ENCODE measurements around the gene ABCB8. TPM values are rescaled to one million over a fixed set of nuclear protein-coding genes. Genes with fewer than 3 reads are reported as not detected.
"Not testable (repeated sequence)": the region's sequence is repeated elsewhere in the genome, so short reads cannot be mapped to it uniquely, and the experiment has no call there.

Gene ABCB8
- total and polyA plus RNA-seq, 2 of the 8 experiments (the other 6 are each of a cell fraction or from before 2014, with no cell fraction given), result 17.7 to 27.0 TPM

DNA sequence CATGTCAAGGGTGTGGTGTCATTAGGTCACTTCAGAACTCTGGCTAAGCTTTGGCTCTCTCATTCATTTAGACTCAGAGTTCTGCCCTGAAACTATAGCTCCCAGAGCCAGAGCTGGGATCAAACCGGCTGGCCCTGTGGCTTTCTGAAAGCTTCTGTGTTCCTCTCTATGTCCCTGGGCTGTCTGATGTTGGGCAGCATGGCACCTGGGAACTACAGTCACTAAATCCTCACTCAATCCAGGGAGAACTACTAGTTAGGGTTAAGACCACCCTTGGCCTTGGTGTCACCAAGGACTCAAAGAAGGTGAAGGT, 17.2 kb upstream of the ABCB8 start (continued):
- TF ChIP-seq POU5F1 (IDR thresholded peaks at IDR 0.05; ENCODE audit: low read depth, low read length), result no peak
- no peak for TF ChIP-seq RBBP5 (IDR thresholded peaks at IDR 0.05; ENCODE audit: borderline replicate concordance, low read depth, low read length)
- no peak for TF ChIP-seq CTBP2 (IDR thresholded peaks at IDR 0.05; ENCODE audit: borderline replicate concordance, insufficient read depth, insufficient read length, low read length)
- TF ChIP-seq CEBPB (IDR thresholded peaks at IDR 0.05; ENCODE audit: low read depth, low read length), result no peak
- no peak for TF ChIP-seq TBP (IDR thresholded peaks at IDR 0.05; ENCODE audit: low read depth, low read length)
- no peak for TF ChIP-seq RXRA (IDR thresholded peaks at IDR 0.05; ENCODE audit: insufficient read depth, low read depth, low read length)
- no peak for TF ChIP-seq SRF (IDR thresholded peaks at IDR 0.05; ENCODE audit: low read depth, low read length)

DNA sequence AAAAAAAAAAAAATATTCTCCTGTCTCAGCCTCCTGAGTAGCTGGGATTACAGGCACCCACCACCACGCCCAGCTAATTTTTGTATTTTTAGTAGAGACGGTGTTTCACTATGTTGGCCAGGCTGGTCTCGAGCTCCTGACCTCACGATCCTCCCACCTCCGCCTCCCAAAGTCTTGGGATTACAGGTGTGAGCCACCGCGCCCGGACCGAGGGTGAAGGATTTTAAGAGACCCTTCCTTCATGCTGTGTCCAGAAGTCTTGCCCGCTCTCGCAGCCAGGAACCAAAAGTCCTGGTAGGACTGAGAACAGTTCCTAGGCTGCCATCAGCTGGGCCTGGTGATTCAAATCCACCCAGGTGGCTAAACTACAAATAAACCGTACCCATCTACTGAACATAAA, 16.6 kb upstream of the ABCB8 start:
- not testable (repeated sequence) for H3K18ac ChIP-seq (ENCODE audit: extremely low read depth, low read length); H2AFZ ChIP-seq (ENCODE audit: low read length); H3K4me2 ChIP-seq (ENCODE audit: insufficient read depth in 1 of 2, low read depth in 2 of 2, low read length in 2 of 2); H3K23me2 ChIP-seq (ENCODE audit: low read depth, low read length); FAIRE-seq; H4K5ac ChIP-seq (ENCODE audit: insufficient read length, low read depth, low read length); H3K4me3 ChIP-seq (ENCODE audit: extremely low read depth in 1 of 4, insufficient read depth in 2 of 4, low read depth in 3 of 4, low read length in 4 of 4); H3K9me3 ChIP-seq (ENCODE audit: insufficient read depth in 2 of 2, low read depth in 1 of 2, low read length in 1 of 2); H3K4ac ChIP-seq (replicated peaks; ENCODE audit: insufficient read length, low read depth, low read length); H2BK15ac ChIP-seq (ENCODE audit: low read length); H3K14ac ChIP-seq (ENCODE audit: insufficient read length); H3K23ac ChIP-seq (ENCODE audit: insufficient read length); H3K36me3 ChIP-seq (ENCODE audit: control insufficient read depth in 2 of 4, insufficient read depth in 4 of 4, low read length in 3 of 4); H4K91ac ChIP-seq (replicated peaks; ENCODE audit: insufficient read length, low read length); H4K8ac ChIP-seq (ENCODE audit: extremely low read depth, insufficient read depth, low read length); H3K56ac ChIP-seq (replicated peaks; ENCODE audit: insufficient read length, low read depth, low read length); H2BK5ac ChIP-seq (ENCODE audit: low read depth, low read length); H3K9ac ChIP-seq (replicated peaks in 1 of 4; ENCODE audit: extremely low read depth in 1 of 4, low read depth in 3 of 4, low read length in 3 of 4); H3K27ac ChIP-seq (ENCODE audit: low read depth, low read length); H3K79me1 ChIP-seq (ENCODE audit: low read depth, low read length); DNase-seq (ENCODE audit: low read depth in 1 of 2, low spot score in 2 of 2); H2BK12ac ChIP-seq (ENCODE audit: low read depth, low read length); H3K79me2 ChIP-seq (ENCODE audit: control insufficient read depth in 1 of 2, insufficient read depth in 2 of 2, low read length in 2 of 2); H2BK20ac ChIP-seq (ENCODE audit: low read length); H2AK5ac ChIP-seq (ENCODE audit: low read depth, low read length); H2BK120ac ChIP-seq (replicated peaks; ENCODE audit: low read depth, low read length); H3K27me3 ChIP-seq (replicated peaks in 1 of 4; ENCODE audit: control insufficient read depth in 3 of 4, extremely low read depth in 1 of 4, insufficient read depth in 3 of 4, low read length in 3 of 4); H4K20me1 ChIP-seq (replicated peaks in 1 of 2; ENCODE audit: control insufficient read depth in 1 of 2, insufficient read depth in 2 of 2, low read length in 2 of 2)
- 82% methylated on average over 12 of the region's 12 CpGs; no CpG with 5 or more reads in 1 of the 2 experiments for WGBS, 2 experiments (ENCODE audit: extremely low coverage in 1 of 2, insufficient coverage in 1 of 2, insufficient read length in 1 of 2, insufficient replicate concordance in 2 of 2, low coverage in 1 of 2, low lambda C conversion rate in 2 of 2, missing lambda C conversion rate in 1 of 2)
- H3K4me1 ChIP-seq (replicated peaks in 1 of 4; ENCODE audit: control insufficient read depth in 3 of 4, insufficient read depth in 4 of 4, low read length in 3 of 4), result peaks cover 0 to 31% (median 24%) of the 10 kb centered on the region in 4 experiments; a peak in 6 of 7 replicates
- ChIA-PET POLR2A (ENCODE audit: partially characterized antibody) (interaction anchor here (0.6 to 2.5 kb wide), 4 partner anchors 10 to 46 kb away, joined by 3 to 9 read pairs (median 6); no protein-coding TSS in a partner anchor), CTCF (ENCODE audit: partially characterized antibody) (interaction anchor here (0.8 to 11.5 kb wide), 26 partner anchors 10 to 622 kb away, joined by 3 to 142 read pairs (median 7); partner anchors contain the start of genes ABCB8, ATG9B, CDK5 and NOS3)
